HG02852 (cell line): ENCODE results near the gene TMEM198.

Experiments
- ATAC-seq: cut with Tn5 transposase; IDR thresholded peaks from one replicate; pipeline ENCODE4 v1.9.1; 2021; ENCODE audit warnings: mild to moderate bottlenecking, moderate library complexity; ENCODE audit not compliant: unreplicated experiment

The TMEM198 gene

GRCh38 chr2:219560893-219561178 is 17.0 kb downstream of the TMEM198 start:
- no peak for ATAC-seq

GRCh38 chr2:219561179-219562048 is 17.6 kb downstream of the TMEM198 start:
- no peak for ATAC-seq

GRCh38 chr2:219562049-219563020 is 18.5 kb downstream of the TMEM198 start:
- ATAC-seq = no peak

- no peak for ATAC-seq
These were observed 19.6 kb downstream of the TMEM198 start for GRCh38 chr2:219563271-219563928.

- ATAC-seq = no peak
These were observed 21.6 kb downstream of the TMEM198 start for GRCh38 chr2:219565130-219566080.

- ATAC-seq = no peak
These were observed 22.8 kb downstream of the TMEM198 start for GRCh38 chr2:219566640-219567039.

GRCh38 chr2:219567131-219567530 is 23.3 kb downstream of the TMEM198 start:
- no peak for ATAC-seq

GRCh38 chr2:219567791-219568361 is 24.0 kb downstream of the TMEM198 start:
- no peak for ATAC-seq

- no peak for ATAC-seq
These were observed 25.2 kb downstream of the TMEM198 start for GRCh38 chr2:219569041-219569440.

GRCh38 chr2:219569635-219570034 is 25.8 kb downstream of the TMEM198 start:
- no peak for ATAC-seq

- no peak for ATAC-seq
These were observed 26.5 kb downstream of the TMEM198 start for GRCh38 chr2:219570194-219570923.

GRCh38 chr2:219570924-219571310 is 27.1 kb downstream of the TMEM198 start:
- ATAC-seq = no peak

- ATAC-seq = no peak
These were observed 27.7 kb downstream of the TMEM198 start, which contains the start of gene OBSL1 for GRCh38 chr2:219571311-219572236. TSS of gene OBSL1 (minus strand) at chr2:219571539. CDS start at chr2:219571232, 307 bp downstream.

GRCh38 chr2:219572237-219573001 is 28.6 kb downstream of the TMEM198 start, which contains the start of gene INHA:
TSS of gene INHA (plus strand) at chr2:219572310. CDS start at chr2:219572375, 65 bp downstream.
- no peak for ATAC-seq

- ATAC-seq = no peak
These were observed 29.3 kb downstream of the TMEM198 start for GRCh38 chr2:219573166-219573565.

GRCh38 chr2:219574484-219575311 is 30.9 kb downstream of the TMEM198 start:
- no peak for ATAC-seq
